ENCODE measurements around the gene ANO4.

Gene ANO4

GRCh38 chr12:100820314-100820713 is 25.7 kb downstream of the ANO4 start:
- no peak for DNase-seq

GRCh38 chr12:100823963-100824362 is 29.4 kb downstream of the ANO4 start:
- no peak for DNase-seq

- no peak for DNase-seq
Measured at GRCh38 chr12:100824476-100824875, 29.9 kb downstream of the ANO4 start.

- DNase-seq = no peak
Measured at GRCh38 chr12:100826323-100826722, 31.7 kb downstream of the ANO4 start.

GRCh38 chr12:100827901-100828520 is 33.4 kb downstream of the ANO4 start:
- DNase-seq = no peak

GRCh38 chr12:100830003-100830795 is 35.6 kb downstream of the ANO4 start:
- no peak for DNase-seq

GRCh38 chr12:100833282-100833681 is 38.7 kb downstream of the ANO4 start:
- no peak for DNase-seq

- no peak for DNase-seq
Measured at GRCh38 chr12:100840748-100841147, 46.2 kb downstream of the ANO4 start.

- no peak for DNase-seq
Measured at GRCh38 chr12:100842156-100842555, 47.6 kb downstream of the ANO4 start.

GRCh38 chr12:100843061-100843460 is 48.5 kb downstream of the ANO4 start:
- no peak for DNase-seq

GRCh38 chr12:100845095-100845494 is 50.5 kb downstream of the ANO4 start:
- DNase-seq = no peak

GRCh38 chr12:100851637-100852036 is 57.1 kb downstream of the ANO4 start:
- no peak for DNase-seq

- no peak for DNase-seq
Measured at GRCh38 chr12:100857418-100857817, 62.8 kb downstream of the ANO4 start.

GRCh38 chr12:100857971-100858370 is 63.4 kb downstream of the ANO4 start:
- DNase-seq = no peak

- no peak for DNase-seq
Measured at GRCh38 chr12:100858656-100859055, 64.1 kb downstream of the ANO4 start.

GRCh38 chr12:100859063-100859627 is 64.6 kb downstream of the ANO4 start:
- no peak for DNase-seq

- DNase-seq = no peak
Measured at GRCh38 chr12:100860611-100861010, 66.0 kb downstream of the ANO4 start.

GRCh38 chr12:100862676-100863075 is 68.1 kb downstream of the ANO4 start:
- DNase-seq = no peak

- DNase-seq = no peak
Measured at GRCh38 chr12:100864366-100864765, 69.8 kb downstream of the ANO4 start.

- DNase-seq = no peak
Measured at GRCh38 chr12:100867639-100868393, 73.2 kb downstream of the ANO4 start.

- DNase-seq = no peak
Measured at GRCh38 chr12:100868487-100868886, 73.9 kb downstream of the ANO4 start.

- no peak for DNase-seq
Measured at GRCh38 chr12:100871195-100871734, 76.7 kb downstream of the ANO4 start.

- DNase-seq = no peak
Measured at GRCh38 chr12:100875156-100875555, 80.6 kb downstream of the ANO4 start.

Data from activated T-cell treated with anti-CD3 and anti-CD28 coated beads, Interleukin-2, amount 50 U/mL, for 1 hour (primary cell).